ENCODE results near the gene DHPS. TPM values are rescaled to one million over a fixed set of nuclear protein-coding genes. Genes with fewer than 3 reads are reported as not detected.
"Not testable (repeated sequence)": the region's sequence is repeated elsewhere in the genome, so short reads cannot be mapped to it uniquely, and the experiment has no call there.

DHPS gene
- total and polyA plus RNA-seq, 2 of the 4 experiments (the other 2 are of a cell fraction): 82.8 to 85.0 TPM

GRCh38 chr19:12725612-12726011 is 43.9 kb upstream of the DHPS start:
- H2AK5ac ChIP-seq (ENCODE audit: low read depth, low read length); H3K18ac ChIP-seq (ENCODE audit: low read depth, low read length); in situ Hi-C loops (cut with MboI; ENCODE audit: low sequenced_read_pairs); CTCF ChIA-PET; H2BK5ac ChIP-seq (ENCODE audit: low read depth, low read length, poor library complexity, severe bottlenecking); H3K9me1 ChIP-seq (ENCODE audit: insufficient read depth, low read length); H4K91ac ChIP-seq (ENCODE audit: insufficient read depth, low read depth, low read length); H3K9ac ChIP-seq (ENCODE audit: low read depth, low read length); H2BK20ac ChIP-seq (ENCODE audit: low read depth, low read length); H3K4ac ChIP-seq (ENCODE audit: low read depth, low read length); H3K4me1 ChIP-seq (ENCODE audit: control insufficient read depth, insufficient read depth, low read length); H4K8ac ChIP-seq (ENCODE audit: low read depth in 2 of 2, low read length in 2 of 2); DNase-seq; H2AFZ ChIP-seq (replicated peaks; ENCODE audit: low read length, poor library complexity); H3K23ac ChIP-seq (ENCODE audit: low read depth, low read length); H3K14ac ChIP-seq (replicated peaks; ENCODE audit: low read depth, low read length); H3K27me3 ChIP-seq (ENCODE audit: control insufficient read depth, insufficient read depth, low read length); BruUV-seq (replicated peaks); intact Hi-C loops (cut with micrococcal nuclease); H3K4me3 ChIP-seq (ENCODE audit: insufficient read depth, low read depth, low read length); H3K27ac ChIP-seq (ENCODE audit: insufficient read depth, low read length); dilution Hi-C loops (cut with HindIII; ENCODE audit: low sequenced_read_pairs, unreplicated experiment); H3K9me3 ChIP-seq (ENCODE audit: control insufficient read depth, insufficient read depth, low read length); H4K20me1 ChIP-seq (ENCODE audit: insufficient read depth, low read length); H2AK9ac ChIP-seq (replicated peaks; ENCODE audit: low read depth, low read length, poor library complexity); H4K5ac ChIP-seq (ENCODE audit: low read depth, low read length); H3K4me2 ChIP-seq (ENCODE audit: low read depth, low read length); H2BK15ac ChIP-seq (ENCODE audit: low read depth, low read length); ATAC-seq (ENCODE audit: low read depth); H3K56ac ChIP-seq (ENCODE audit: extremely low read depth, insufficient read depth, low read length); H2BK120ac ChIP-seq (ENCODE audit: low read depth, low read length): not testable (repeated sequence)
- POLR2A ChIA-PET (ENCODE audit: unreplicated experiment): interaction anchor here (0.7 kb wide), 1 partner anchor 32 kb away, joined by 16 read pairs; no protein-coding TSS in a partner anchor
- Histone ChIP-seq H3K79me1 (ENCODE audit: low read depth in 1 of 2, low read length in 2 of 2) (peaks cover 12 to 43% of the 10 kb centered on the region in 2 experiments; a peak in 3 of 4 replicates), H3K36me3 (ENCODE audit: control insufficient read depth, insufficient read depth, low read length) (peaks cover 23% of the 10 kb centered on the region)
- WGBS, 2 experiments (ENCODE audit: extremely low coverage in 2 of 2, insufficient read length in 1 of 2): 97% methylated on average over 6 of the region's 10 CpGs; no CpG with 5 or more reads in 1 of the 2 experiments
